DMS114 treated with DMSO at 0.1 percent for 48 hours (cell line): ENCODE measurements around the gene FGD2.

Experiments
- DNase-seq: peaks from one replicate; lab custom pipeline; 2025; ENCODE audit not compliant: unreplicated experiment; lab: John Stamatoyannopoulos, UW

FGD2 gene

DNA sequence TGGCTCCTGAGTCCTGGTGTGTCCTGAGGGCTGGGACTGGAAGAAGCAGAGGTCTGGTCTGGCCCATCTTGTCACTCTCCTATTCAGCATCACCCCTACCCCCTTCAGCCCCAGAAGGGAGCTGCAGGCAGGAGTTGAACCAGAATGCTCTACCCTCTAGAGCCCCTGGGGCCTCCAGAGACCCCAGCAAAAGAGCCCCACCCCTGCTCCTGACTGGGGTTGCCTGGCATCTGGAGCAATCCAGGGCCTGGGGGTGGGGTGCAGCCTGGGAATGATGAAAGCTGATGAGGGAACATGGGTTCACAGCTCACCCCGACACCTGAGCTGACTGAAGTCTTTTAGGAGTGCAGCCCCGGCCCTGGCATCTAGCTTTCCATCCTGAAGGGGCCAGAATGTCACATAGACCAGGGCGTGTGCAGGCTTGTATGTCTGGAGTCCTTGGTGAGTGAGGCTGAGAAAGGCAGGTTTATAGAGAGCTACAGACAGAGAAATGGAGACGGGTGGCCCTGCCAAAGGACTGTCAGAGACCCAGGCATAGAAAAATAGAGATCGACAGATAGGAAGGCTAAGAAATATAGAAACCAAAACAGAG, 12.2 kb downstream of the FGD2 start:
- DNase-seq: no peak

DNA sequence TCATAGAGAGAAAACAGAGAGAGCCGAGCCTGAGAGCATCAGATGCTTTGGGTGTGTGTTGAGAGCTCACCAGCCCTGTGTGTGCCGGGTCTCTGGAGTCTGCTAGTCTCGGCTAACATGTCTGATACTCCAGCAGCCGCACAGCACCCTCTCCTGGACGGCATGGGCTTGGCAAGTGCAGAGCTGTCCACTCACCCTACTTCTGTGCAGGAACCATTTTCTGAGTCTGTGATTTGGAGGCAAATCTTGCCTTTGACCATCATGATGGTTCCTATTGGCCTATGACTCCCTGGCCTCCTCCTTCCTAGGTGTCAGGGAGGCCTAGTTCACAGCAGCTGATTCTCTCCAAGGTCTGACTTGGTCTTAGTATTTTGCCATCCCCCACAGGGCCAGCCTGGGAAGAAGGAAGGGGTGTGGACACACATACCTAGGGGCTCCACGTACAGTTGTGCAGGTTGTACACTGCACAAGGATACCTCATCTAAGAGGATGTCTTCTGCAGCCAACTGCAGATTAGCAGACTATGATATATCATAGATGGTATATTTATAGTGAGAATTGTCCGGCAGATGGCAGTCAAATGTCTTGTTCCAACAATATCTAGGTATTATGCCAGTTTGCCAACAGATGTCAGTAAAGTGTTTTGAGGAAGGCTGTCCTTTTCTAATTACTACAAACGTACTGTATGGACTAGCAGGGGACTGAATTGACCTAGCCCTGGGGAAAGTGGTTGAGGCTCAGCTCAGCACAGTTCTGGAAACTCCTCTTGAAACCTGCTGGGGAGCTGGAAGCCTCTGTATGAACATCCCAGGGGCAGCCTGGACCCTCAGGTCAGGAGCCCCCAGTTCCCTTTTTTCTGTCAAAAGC, 13.0 kb downstream of the FGD2 start:
- peak; percentile 96 for DNase-seq

DNA sequence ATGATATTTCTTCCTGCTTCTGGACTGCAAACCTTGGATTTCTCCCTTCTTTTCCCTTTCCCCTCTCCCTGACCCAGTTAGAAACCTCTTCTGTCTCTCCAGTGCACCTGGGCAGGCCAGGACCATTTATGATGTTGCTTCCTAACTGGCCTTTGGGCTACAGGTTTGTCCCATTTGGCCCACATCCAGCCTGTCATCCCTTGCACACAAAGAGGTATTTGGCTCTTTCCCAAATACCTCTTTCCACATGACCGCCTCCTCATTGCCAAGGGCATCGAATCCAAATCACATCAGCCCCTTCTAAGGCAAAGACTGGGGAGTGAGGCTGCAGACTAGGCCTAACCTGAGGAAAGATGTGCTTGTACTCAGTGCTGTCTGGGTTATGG, 13.6 kb downstream of the FGD2 start:
- DNase-seq: no peak

DNA sequence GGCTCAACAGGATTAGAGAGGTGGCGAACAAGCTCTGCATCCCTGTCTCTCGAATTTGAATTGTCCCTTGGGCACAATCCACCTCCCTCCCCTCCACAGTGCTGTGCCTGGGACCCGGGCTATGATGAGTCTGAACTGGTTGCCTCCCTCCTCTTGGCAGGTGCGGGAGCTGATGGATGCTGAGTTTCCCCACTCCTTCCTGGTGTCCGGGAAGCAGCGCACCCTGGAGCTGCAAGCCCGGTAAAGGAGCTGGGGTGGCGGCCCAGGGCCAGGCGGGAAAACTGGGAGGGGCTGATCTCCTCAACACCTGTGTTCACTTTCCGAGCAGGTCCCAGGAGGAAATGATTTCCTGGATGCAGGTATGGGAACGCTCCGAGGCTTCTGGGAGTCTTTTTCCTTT, 14.9 kb downstream of the FGD2 start:
- no peak for DNase-seq

DNA sequence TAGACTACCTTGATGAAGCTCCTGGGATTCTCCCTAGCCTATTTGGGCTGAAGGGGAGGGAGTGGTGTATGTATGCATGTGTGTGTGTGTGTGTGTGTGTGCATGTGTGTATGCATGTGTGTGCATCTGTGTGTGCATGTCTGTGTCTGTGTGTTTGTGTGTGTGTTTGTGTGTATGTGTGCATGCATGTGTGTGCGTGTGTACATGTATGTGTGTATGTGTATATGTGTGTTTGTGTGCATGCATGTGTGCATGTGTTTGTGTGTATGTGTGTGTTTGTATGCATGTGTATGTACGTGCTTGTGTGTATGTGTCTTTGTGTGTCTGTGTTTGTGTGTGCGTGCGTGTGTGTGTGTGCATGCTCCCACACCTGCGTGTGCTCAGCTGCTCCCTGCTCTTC, 15.4 kb downstream of the FGD2 start:
- no peak for DNase-seq

DNA sequence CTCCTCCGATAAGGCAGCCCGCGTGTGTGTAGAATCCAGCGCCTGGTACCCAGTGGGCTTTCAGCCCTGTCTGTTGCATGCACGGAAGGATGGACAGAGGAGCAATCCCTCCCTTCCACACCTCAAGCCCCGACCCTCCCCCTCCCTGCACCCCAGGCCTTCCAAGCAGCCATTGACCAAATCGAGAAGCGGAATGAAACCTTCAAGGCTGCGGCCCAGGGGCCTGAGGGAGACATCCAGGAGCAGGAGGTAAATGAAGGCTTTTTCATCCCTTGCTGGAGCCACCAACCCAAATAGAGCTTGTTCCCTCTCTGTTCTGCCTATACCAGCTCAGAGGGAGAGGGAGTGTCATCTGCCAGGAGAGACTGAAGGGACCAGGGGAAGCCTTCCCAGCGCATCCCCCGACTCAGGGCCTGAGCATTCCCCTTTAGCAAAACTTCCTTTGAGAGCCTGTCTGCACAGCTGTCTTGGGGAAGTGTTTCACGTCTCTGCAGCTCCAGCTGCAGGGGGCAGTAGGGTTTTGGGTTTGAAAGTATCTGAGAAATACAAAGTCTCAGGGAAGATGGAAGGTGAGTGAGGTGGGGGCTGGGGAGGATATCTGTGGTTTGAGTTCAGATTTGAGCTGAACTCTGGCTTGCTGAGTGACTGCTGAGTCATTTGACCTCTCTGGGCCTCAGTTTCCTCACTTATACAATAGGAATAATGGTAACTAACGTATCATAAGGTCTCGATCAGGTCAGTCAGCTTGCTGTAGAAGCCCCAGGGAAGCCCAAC, 16.1 kb downstream of the FGD2 start:
- peak; percentile 54 for DNase-seq

DNA sequence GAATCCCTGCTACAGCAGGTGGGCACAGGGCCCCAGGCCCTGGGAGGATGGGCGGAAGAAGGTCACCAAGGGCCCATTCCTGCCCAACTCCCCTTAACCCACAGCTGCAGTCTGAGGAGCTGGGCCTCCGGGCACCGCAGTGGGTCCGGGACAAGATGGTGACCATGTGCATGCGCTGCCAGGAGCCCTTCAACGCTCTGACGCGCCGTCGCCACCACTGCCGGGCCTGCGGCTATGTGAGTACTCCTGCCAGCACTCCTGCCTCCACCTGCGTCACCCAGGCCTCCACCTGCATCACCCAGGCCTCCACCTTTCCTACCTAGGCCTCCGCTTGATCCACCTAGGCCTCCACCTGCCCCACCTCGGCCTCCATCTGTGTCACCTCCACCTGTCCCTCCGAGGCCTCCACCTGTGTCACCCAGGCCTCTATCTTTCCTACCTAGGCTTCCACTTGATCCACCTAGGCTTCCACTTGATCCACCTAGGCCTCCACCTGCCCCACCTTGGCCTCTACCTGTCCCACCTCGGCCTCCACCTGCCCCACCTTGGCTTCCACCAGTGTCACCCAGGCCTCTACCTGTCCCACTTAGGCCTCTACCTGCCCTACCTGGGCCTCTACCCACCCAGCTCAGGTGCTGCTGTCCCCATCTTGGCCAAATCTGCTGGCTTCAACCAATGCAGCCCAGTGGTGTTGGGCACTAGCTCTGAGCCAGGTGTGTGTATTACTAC, 16.8 kb downstream of the FGD2 start:
- no peak for DNase-seq

DNA sequence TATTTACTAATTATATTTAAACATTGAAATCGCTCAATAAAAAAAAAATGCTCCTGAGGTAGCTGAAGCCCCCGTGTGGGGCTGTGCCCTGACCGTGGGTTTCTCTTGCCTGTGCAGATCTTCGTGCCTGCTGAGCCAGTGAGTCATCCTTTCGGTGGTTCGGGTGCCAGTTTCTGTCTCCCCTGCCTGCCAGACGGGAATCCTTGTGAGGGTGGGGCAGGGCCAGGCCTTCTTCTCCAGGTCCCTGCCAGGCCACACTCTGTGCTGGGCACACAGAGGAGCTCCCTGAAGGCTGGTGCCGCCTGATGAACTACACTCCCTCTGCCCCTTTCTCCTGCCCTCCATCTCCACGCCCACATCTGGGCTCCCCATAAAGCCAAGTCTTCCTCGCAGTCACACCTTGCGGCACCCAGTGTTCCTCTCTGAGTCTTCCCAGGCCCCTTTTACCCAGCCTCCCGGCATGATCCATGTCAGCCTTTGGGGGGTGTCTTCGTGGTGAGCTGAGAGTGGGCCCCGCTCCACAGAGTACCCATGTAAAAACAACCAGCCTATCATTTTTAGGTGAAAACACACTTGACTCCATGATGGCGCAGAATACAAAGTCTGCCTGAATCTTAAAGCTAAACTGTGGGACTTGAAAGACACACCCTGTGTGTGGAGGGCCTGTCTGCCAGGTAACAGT, 19.3 kb downstream of the FGD2 start:
- no peak for DNase-seq

DNA sequence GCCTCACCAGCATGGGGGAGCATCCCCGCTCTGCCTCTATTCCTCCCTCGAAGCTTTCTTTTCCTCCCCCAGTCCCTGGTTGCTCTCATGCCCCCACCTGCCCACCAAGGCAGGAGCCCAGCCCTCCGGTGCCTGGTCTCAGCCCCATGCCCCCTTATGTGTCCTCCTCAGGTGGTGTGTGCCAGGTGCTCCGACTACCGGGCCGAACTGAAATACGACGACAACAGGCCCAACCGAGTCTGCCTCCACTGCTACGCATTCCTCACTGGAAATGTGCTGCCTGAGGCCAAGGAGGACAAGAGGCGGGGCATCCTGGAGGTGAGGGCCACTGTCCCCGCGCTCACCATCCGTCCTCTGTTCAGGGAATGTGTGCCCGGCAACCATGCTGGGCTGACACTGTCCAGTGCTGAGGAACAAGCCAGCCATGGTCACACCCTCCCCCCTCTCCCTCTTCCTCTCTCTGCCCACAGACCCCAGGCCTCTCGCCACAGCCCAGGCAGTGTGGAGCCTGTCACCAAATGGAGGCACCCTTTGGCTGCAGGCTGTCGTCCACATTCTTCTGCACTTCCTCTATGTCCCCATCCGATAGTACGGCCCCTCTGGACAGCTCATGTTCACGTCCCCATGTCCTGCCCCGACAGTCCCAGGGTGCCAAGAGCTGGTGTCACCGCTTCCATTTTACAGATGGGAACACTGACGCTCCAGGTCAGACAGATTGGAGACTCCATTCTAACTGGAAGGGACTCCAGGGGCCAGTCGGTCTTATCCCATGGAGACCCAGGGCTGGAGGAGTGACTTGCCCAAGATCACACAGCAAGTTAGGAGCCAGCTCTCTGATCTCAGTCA, 20.4 kb downstream of the FGD2 start:
- no peak for DNase-seq

DNA sequence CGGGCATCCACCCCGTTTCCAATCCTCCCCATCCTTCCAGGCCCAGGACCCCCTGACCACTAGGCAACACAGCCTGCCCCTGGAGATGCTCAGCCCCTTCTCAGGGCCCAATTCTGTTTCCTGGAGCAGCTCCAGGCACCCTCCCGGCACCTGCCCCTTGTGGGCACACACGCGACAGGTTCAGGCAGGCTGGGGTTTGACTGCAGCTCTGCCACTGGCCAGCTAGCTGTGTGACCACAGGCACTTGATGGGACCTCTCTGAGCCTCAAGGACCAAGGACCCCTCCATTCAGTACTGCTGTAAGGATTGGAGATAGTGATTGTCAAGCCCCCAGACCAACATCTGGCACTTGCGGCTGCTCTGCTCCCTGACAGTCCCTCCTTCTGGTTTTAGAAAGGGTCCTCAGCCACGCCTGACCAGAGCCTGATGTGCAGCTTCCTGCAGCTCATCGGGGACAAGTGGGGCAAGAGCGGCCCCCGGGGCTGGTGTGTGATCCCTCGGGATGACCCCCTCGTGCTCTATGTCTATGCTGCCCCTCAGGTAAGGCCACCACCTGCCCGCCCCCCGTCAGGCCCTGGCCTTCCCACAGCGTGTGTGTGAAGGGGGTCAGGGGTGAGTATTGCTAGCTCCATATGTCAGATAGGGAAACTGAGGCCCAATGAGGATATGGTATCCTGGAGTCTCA, 21.7 kb downstream of the FGD2 start:
- no peak for DNase-seq

DNA sequence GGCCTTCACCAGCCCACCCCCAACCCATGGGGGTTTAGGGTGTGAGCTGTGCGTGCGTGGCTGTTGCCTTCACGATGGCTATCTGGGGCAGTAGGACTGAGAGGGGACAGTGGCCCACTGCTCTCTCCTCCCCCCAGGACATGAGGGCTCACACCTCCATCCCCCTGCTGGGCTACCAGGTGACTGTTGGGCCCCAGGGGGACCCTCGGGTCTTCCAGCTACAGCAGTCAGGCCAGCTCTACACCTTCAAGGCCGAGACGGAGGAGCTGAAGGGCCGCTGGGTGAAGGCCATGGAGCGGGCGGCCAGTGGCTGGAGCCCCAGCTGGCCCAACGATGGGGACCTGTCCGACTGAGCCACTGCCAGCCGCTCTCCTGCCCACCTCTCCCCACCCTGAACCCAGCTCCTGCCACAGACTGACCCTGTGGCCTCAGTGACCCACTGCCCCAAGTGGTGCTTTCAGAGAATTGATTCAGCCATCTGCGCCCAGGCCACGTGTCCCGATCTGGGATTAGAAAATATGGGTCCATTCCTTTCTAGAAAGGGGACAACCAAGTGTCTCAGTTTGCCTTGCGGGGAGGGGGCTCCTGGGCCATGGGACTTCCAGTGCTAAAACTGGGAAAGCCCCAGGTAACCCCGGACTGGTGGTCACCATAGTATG, 22.5 kb downstream of the FGD2 start:
- DNase-seq: no peak

DNA sequence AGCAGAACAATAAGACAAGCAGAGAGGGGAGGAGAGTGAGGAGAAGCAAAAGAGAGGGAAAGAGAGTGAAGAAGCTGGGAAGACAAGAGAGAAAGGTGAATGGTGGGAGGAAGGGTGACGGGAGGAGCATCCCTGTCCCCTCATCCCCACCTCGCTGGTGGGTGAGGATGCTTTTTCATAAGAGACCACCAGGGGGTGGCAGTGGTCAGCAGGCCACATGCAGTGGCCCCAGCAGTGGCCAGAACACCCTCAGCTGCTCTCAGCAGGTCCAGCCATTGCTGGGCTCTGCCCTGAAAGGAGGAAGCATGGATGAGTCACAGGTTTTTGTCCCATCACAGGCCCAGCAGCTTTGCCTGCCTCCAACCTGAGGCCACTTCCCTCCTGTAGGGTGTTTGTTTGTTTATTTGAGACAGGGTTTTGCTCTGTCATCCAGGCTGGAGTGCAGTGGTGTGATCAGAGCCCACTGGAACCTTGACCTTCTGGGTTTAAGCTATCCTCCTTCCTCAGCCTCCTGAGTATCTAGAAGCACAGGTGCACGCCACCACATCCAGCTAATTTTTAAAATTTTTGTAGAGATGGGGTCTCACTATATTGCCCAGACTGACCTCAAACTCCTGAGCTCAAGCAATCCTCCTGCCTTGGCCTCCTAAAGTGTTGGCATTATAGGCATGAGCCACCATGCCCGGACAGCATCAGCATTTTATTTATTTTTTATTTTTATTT, 24.0 kb downstream of the FGD2 start:
- DNase-seq: peak; percentile 44

DNA sequence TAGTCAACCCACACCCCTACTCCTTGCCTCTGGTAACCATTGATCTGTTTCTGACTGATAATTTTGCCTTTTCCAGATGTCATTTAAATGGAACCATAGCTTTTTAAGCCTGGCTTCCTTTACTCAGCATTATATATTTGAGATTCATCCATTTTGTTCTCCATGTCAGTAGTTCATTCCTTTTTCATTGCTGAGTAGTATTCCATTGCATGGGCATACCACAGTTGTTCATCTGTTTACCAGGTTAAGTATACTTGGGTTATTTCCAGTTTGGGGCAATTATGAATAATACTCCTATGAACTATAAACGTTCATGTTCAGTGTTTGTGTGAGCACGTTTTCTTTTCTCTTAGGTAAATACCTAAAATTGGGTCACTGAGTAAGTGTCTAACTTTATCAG, 25.1 kb downstream of the FGD2 start:
- no peak for DNase-seq

DNA sequence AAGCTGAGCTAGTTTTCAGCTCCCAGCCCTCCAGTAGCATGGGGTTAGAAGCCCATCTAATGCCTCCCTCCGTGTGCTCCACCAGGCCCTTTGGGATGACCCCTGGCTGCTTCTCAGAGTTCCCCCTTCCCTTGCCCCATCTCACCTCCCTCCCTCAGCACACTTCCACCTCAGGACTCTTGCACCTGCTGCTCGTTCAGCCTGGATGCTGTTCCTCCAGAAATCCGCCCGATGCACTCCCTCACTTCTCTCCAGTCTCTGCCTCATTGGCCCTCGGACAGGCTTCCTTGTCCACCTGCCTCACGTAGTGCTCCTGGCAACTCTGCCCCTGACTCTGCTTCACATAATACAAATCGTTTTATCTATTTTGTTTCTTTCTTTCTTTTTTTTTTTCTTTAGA, 26.8 kb downstream of the FGD2 start:
- no peak for DNase-seq

DNA sequence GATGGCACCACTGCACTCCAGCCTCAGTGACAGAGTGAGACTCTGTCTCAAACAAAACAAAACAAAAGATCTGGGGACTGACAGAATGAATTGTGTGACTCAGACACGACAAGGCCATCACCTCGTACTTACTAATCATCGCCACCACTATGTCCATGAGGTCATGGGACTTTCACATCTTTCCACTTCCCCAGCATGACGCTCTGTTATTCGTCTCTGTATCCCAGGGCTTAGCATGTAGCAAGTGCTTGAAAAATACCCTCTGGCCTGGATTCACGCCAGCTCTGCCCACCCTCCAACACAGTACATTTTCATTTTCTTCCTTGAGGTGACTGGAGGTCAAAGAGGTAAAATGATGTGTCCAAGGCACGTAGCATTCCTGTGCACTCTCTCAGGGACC, 27.8 kb downstream of the FGD2 start:
- no peak for DNase-seq

DNA sequence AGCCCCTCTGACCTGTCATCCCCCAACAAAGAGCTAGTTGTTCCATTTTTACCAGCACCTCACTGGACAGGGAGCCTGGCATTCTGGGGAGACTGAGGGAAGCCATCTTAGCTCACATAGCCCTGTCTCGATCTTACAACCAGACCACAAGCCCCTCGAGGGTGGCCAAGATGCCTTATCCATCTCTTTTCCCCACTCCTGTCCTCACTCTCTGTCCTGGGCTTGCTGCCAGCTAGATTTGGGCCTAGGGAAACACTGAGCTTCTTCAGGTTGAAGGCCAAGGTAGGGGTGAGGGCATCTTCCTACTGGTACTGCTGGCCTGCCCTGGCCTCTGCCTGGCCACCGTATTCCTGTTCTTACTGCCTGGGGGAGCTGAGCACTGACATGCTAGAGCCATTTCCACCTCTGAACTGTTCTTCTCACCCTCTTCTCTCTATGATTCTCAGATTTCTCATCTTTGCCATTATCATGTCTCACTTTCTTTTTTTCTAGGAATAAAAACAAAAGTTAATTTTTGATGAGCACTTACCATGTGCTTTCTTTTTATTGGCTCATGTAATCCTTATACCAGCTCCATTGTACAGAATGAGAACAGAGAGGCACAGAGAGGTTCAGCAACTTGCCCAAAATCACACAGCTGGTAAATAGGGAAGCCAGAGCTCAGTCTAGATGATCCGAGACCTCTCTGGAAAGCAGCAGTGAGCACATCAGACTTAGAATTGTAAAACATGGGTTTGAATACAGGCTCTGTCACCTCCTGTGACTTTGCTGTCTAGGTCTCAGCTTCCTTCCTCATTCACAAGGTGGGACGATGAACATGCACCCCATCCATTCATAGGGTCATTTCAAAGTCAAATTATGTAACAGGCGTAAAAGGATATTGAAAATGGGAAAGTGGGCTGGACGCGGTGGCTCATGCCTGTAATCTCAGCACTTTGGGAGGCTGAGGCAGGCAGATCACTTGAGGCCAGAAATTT, 28.7 kb downstream of the FGD2 start:
- DNase-seq: no peak

DNA sequence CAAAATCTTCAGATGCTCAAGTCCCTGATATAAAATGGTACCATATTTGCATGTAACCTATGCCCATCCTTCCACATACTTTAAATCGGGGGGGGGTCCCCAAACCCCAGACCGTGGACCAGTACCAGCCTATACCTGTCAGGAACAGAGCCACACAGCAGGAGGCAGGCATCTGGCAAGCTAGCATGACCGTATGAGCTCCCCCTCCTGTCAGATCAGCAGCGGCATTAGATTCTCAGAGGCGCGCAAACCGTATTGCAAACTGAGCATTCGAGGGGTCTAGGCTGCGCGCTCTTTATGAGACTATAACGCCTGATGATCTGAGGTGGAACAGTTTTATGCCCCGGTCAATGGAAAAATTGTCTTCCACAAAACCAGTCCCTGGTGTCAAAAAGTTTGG, 30.7 kb downstream of the FGD2 start:
- DNase-seq: no peak
